HCT116 (cell line): ENCODE measurements around the gene HOXD9. TPM values are rescaled to one million over a fixed set of nuclear protein-coding genes. Genes with fewer than 3 reads are reported as not detected.

Source experiments
- ATAC-seq: fragments of 200-7000 bp; cut with Tn5 transposase; 2 replicates; pipeline ENCODE4 v1.9.1; 2020; ENCODE audit warnings: mild to moderate bottlenecking, moderate library complexity
- BruUV-seq: library from RNA; stranded (reverse); fragments of 400-500 nt; replicated peaks from 2 replicates; lab custom pipeline; 2021; lab: Mats Ljungman, UMichigan
- CTCF ChIA-PET: fragments of 300-600 bp; sonication (Branson Sonifier 250); formaldehyde crosslinking; loops from one replicate; lab custom pipeline; 2021; ENCODE audit warnings: antibody characterized with exemption; lab: Charles Lee
- POLR2A ChIA-PET: fragments of 300-600, 350-600 bp; sonication (Branson Sonifier 250); formaldehyde crosslinking; loops from one replicate; lab custom pipeline; 2021; ENCODE audit warnings: antibody characterized with exemption; lab: Charles Lee
- RAD21 ChIA-PET, 2 experiments: fragments of 300-600 bp; sonication (Branson Sonifier 250); formaldehyde crosslinking; loops; one replicate each; lab custom pipeline; 2023; ENCODE audit warnings: low total read pairs in 2 of 2; ENCODE audit not compliant: uncharacterized antibody in 2 of 2, unreplicated experiment in 2 of 2, low non-redundant PET in 1 of 2; lab: Charles Lee
- DNase-seq: peaks from one replicate; pipeline ENCODE4 v3.0.0-alpha.2; 2010; ENCODE audit warnings: low read depth, low spot score
- H2AFZ ChIP-seq: fragments of 200-600 bp; shearing (Covaris generic), sonication (generic); 2 replicates; pipeline ENCODE4 v1.6.1; 2017; ENCODE audit warnings: low read depth, mixed run types, mixed read lengths, antibody characterized with exemption, low read length; ENCODE audit not compliant: poor library complexity, severe bottlenecking
- H3K27ac ChIP-seq: 2 replicates; pipeline ENCODE4 v1.5.1; 2012; ENCODE audit warnings: low read depth, low read length
- H3K27me3 ChIP-seq: fragments of 200-600 bp; sonication (generic); 2 replicates; pipeline ENCODE4 v1.6.1; 2016; ENCODE audit warnings: mixed run types, low read length, mixed read lengths; ENCODE audit not compliant: insufficient read depth
- H3K36me3 ChIP-seq, 2 experiments: fragments of 200-500 bp in 1 of 2; fragments of 200-600 bp in 1 of 2; sonication (Bioruptor generic) in 1 of 2; sonication (generic) in 1 of 2; 2 replicates each; pipeline versions ENCODE4 v1.5.1 to v1.6.1; 2014 to 2016; ENCODE audit warnings: low read length in 2 of 2, inconsistent platforms in 1 of 2, mixed read lengths in 1 of 2, mixed run types in 1 of 2; ENCODE audit not compliant: insufficient read depth in 2 of 2, control insufficient read depth in 1 of 2
- H3K4me1 ChIP-seq, 2 experiments: fragments of 200-600 bp in 1 of 2; sonication (generic) in 1 of 2; 2 replicates each; pipeline versions ENCODE4 v1.5.1 to v1.6.1; 2012 to 2017; ENCODE audit warnings: low read length in 2 of 2, inconsistent platforms in 1 of 2, mild to moderate bottlenecking in 1 of 2, mixed read lengths in 1 of 2, mixed run types in 1 of 2, moderate library complexity in 1 of 2; ENCODE audit not compliant: insufficient read depth in 2 of 2, control insufficient read depth in 1 of 2
- H3K4me2 ChIP-seq: fragments of 200-600 bp; sonication (generic); 2 replicates; pipeline ENCODE4 v1.6.1; 2017; ENCODE audit warnings: mixed run types, low read length, mixed read lengths
- H3K4me3 ChIP-seq, 2 experiments: fragments of 200-600 bp in 1 of 2; sonication (generic) in 1 of 2; replicated peaks in 1 of 2; 2 replicates each; pipeline ENCODE4 v1.5.1; 2011 to 2016; ENCODE audit warnings: low read length in 2 of 2, control low read depth in 1 of 2, low read depth in 1 of 2, mild to moderate bottlenecking in 1 of 2, mixed read lengths in 1 of 2, mixed run types in 1 of 2
- H3K79me2 ChIP-seq: fragments of 200-600 bp; sonication (generic); 2 replicates; pipeline ENCODE4 v1.6.1; 2017; ENCODE audit warnings: mild to moderate bottlenecking, mixed run types, low read length, moderate library complexity, mixed read lengths; ENCODE audit not compliant: insufficient read depth
- H3K9ac ChIP-seq: fragments of 200-600 bp; sonication (generic); 2 replicates; pipeline ENCODE4 v1.6.1; 2016; ENCODE audit warnings: low read length, mixed read lengths
- H3K9me2 ChIP-seq: fragments of 200-600 bp; sonication (generic), shearing (Covaris generic); 2 replicates; pipeline ENCODE4 v1.6.1; 2017; ENCODE audit warnings: mixed run types, mild to moderate bottlenecking, moderate library complexity; ENCODE audit not compliant: insufficient read depth
- H3K9me3 ChIP-seq, 2 experiments: fragments of 200-500 bp in 1 of 2; fragments of 200-600 bp in 1 of 2; sonication (Bioruptor generic) in 1 of 2; sonication (generic) in 1 of 2; 2 replicates each; pipeline ENCODE4 v1.6.1; 2014 to 2017; ENCODE audit warnings: low read length in 2 of 2, mixed read lengths in 2 of 2, inconsistent platforms in 1 of 2, low read depth in 1 of 2, mild to moderate bottlenecking in 1 of 2, mixed run types in 1 of 2, moderate library complexity in 1 of 2; ENCODE audit not compliant: control insufficient read depth in 1 of 2, insufficient read depth in 1 of 2
- H4K20me1 ChIP-seq: fragments of 200-600 bp; sonication (generic), shearing (Covaris generic); 2 replicates; pipeline ENCODE4 v1.6.1; 2017; ENCODE audit warnings: mixed run types, mild to moderate bottlenecking, moderate library complexity; ENCODE audit not compliant: insufficient read depth
- CEBPB ChIP-seq: IDR thresholded peaks from 2 replicates; pipeline ENCODE4 v1.6.1; 2012; ENCODE audit warnings: low read depth
- CTCF ChIP-seq, 3 experiments: fragments of 200-600 bp in 1 of 3; sonication (generic) in 1 of 3; IDR thresholded peaks in 2 of 3; conservative IDR thresholded peaks in 1 of 3; 2 replicates each; pipeline ENCODE4 v1.5.1; 2012 to 2017; ENCODE audit warnings: low read depth in 2 of 3, low read length in 2 of 3, antibody characterized with exemption in 1 of 3, borderline replicate concordance in 1 of 3, control low read depth in 1 of 3, mild to moderate bottlenecking in 1 of 3, mixed read lengths in 1 of 3, mixed run types in 1 of 3, moderate library complexity in 1 of 3; ENCODE audit not compliant: insufficient read depth in 1 of 3
- EZH2phosphoT487 ChIP-seq: fragments of 200-600 bp; IDR thresholded peaks from 2 replicates; pipeline ENCODE4 v1.6.1; 2018; ENCODE audit warnings: antibody characterized with exemption, borderline replicate concordance
- FOSL1 ChIP-seq: IDR thresholded peaks from 2 replicates; pipeline ENCODE4 v1.6.1; 2012; ENCODE audit warnings: low read depth
- SRF ChIP-seq: IDR thresholded peaks from 2 replicates; pipeline ENCODE4 v1.6.1; 2012; ENCODE audit warnings: low read depth
- ZBTB33 ChIP-seq: IDR thresholded peaks from 2 replicates; pipeline ENCODE4 v1.6.1; 2011; ENCODE audit warnings: mild to moderate bottlenecking, low read length, moderate library complexity; ENCODE audit not compliant: insufficient replicate concordance; ENCODE audit errors: extremely low read depth
- intact Hi-C: fragments of 100-400 bp; cut with micrococcal nuclease; formaldehyde crosslinking; loops from 2 replicates; pipeline ENCODE4 v1.10.0; 2022
- total RNA-seq: library from RNA; stranded (reverse); gene quantifications from one replicate; pipeline ENCODE4 v1.2.1, GENCODE V29; 2021; ENCODE audit not compliant: unreplicated experiment

HOXD9 gene
- total RNA-seq, 1 experiment from 2014 or later = not detected

GRCh38 chr2:176096243-176096985 is 26.1 kb upstream of the HOXD9 start:
- Histone ChIP-seq H3K27me3 (no peaks in the 10 kb centered on the region), H3K36me3 (no peaks in the 10 kb centered on the region), H3K4me3 (peak overlapping the region; percentile 46 to 64), H2AFZ (peak overlapping the region; percentile 96), H3K79me2 (no peaks in the 10 kb centered on the region), H3K27ac (no peak overlapping the region), H3K9ac (peak overlapping the region; percentile 60; the same call in 1 of the 2 replicates), H4K20me1 (no peaks in the 10 kb centered on the region), H3K9me2 (no peaks in the 10 kb centered on the region), H3K9me3 (no peaks in the 10 kb centered on the region), H3K4me1 (peaks cover 5 to 18% of the 10 kb centered on the region in 2 experiments; a peak in 3 of 4 replicates), H3K4me2 (peak overlapping the region; percentile 96)
- RAD21 ChIA-PET = no interaction called here
- 0 out of 2 replicates have a peak, but pooled peaks have one; percentile 19 for TF ChIP-seq SRF
- no peak for TF ChIP-seq CEBPB
- no peak for TF ChIP-seq FOSL1
- no peak for TF ChIP-seq ZBTB33
- no peak for TF ChIP-seq EZH2phosphoT487
- TF ChIP-seq CTCF (IDR thresholded peaks at IDR 0.05 in 2 of 3, conservative IDR thresholded peaks at IDR 0.05 in 1 of 3; ENCODE audit: borderline replicate concordance in 1 of 3, insufficient read depth in 1 of 3, low read depth in 2 of 3, low read length in 2 of 3) = no peak
- intact Hi-C loops = loop anchor here (2.0 to 5.0 kb wide), 3 partner anchors 682 to 1324 kb away; no protein-coding TSS in a partner anchor
- POLR2A ChIA-PET = interaction anchor here (0.5 to 0.6 kb wide), 2 partner anchors 210 to 519 kb away, joined by 3 to 4 read pairs; no protein-coding TSS in a partner anchor
- no peak for DNase-seq
- no TSS peak for BruUV-seq
- CTCF ChIA-PET = interaction anchor here (0.6 to 2.6 kb wide), 9 partner anchors 406 to 1399 kb away, joined by 3 to 24 read pairs (median 6); no protein-coding TSS in a partner anchor
- ATAC-seq = no peak
